ENCODE measurements around the gene RELCH. TPM values are rescaled to one million over a fixed set of nuclear protein-coding genes. Genes with fewer than 3 reads are reported as not detected.
A peak's percentile ranks its signal among the peaks of the same experiment; 100 is the strongest.
"Not testable (repeated sequence)": the region's sequence is repeated elsewhere in the genome, so short reads cannot be mapped to it uniquely, and the experiment has no call there.

Gene RELCH, protein sequence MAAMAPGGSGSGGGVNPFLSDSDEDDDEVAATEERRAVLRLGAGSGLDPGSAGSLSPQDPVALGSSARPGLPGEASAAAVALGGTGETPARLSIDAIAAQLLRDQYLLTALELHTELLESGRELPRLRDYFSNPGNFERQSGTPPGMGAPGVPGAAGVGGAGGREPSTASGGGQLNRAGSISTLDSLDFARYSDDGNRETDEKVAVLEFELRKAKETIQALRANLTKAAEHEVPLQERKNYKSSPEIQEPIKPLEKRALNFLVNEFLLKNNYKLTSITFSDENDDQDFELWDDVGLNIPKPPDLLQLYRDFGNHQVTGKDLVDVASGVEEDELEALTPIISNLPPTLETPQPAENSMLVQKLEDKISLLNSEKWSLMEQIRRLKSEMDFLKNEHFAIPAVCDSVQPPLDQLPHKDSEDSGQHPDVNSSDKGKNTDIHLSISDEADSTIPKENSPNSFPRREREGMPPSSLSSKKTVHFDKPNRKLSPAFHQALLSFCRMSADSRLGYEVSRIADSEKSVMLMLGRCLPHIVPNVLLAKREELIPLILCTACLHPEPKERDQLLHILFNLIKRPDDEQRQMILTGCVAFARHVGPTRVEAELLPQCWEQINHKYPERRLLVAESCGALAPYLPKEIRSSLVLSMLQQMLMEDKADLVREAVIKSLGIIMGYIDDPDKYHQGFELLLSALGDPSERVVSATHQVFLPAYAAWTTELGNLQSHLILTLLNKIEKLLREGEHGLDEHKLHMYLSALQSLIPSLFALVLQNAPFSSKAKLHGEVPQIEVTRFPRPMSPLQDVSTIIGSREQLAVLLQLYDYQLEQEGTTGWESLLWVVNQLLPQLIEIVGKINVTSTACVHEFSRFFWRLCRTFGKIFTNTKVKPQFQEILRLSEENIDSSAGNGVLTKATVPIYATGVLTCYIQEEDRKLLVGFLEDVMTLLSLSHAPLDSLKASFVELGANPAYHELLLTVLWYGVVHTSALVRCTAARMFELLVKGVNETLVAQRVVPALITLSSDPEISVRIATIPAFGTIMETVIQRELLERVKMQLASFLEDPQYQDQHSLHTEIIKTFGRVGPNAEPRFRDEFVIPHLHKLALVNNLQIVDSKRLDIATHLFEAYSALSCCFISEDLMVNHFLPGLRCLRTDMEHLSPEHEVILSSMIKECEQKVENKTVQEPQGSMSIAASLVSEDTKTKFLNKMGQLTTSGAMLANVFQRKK
- polyA plus RNA-seq (ENCODE audit: insufficient read length): 14.1 TPM

- peak; percentile 97 for DNase-seq
Measured at GRCh38 chr18:62186774-62187542, at the start of gene RELCH, which contains the start of gene PIGN. TSS of gene RELCH (plus strand) at chr18:62187255. CDS start at chr18:62187506, 251 bp downstream. TSS of gene PIGN (minus strand) at chr18:62187056. CDS start at chr18:62161353, 25,703 bp downstream.

GRCh38 chr18:62138461-62139235 is 48.4 kb upstream of the RELCH start:
- no peak for DNase-seq

DNA sequence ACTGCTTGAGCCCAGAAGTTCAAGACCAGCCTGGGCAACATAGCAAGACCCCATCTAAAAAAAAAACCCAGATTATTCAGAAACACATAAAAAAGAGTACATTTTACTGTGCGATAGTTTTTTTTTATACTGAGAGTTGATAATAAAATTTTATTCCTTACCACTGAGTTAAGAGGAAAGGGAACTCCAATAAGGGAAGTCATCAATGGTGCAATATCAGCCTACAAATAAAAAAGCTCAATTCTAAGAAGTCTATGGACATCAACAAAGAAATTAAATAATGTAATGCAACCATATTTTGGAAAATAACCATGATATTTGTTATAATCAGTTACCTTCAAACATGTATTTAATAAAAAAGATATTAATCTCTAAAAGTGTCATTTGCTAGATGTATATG is 46.8 kb upstream of the RELCH start:
- no peak for DNase-seq

DNA sequence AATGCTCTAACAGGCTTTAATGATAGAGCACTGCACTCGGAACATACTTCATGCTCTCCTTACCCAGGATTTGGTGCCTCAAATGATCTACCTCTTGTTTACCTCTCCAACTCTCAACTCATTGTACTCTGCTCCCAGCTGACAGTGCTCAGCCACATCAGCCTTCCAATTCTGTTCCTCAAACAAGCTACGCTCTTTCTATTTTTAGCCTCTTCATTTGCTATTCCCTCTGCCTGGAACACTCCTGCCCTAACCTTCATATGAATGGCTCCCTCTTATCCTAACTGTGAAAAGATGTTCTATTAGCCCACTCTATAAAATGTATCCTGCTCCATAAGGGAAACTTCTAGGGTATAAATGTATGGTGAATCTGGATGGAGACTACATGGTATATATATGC is 42.7 kb upstream of the RELCH start:
- no peak for DNase-seq

DNA sequence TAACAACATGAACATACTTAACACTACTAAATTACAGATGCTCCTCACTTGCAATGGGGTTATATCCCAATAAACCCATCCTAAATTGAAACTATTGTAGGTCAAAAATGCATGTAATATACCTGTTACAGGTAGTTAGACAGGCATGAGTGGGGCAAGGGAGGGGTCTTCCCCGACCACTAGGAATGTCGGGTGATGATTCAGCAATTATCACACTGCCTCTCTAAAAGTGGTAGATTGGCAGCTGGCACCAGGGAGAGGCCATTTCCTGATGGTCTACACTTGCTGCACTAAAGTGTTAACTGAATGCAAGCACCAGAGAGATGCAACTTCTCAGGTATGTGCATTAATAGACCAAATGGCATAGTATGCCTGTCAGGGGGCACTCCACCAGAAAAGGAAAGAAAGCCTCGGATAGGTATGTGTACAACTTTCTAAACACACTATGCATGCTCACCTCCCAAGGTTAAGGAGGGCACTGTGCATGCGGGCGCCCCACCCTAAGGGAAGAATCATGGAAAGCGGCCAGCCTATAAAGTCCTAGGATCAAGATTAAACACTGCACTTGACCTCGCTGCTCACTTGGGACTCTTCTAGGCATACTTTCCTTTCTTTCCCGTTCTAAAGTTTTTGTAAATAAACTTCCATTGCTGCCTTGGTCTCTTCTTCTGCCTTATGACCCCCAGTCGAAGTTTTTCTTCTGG is 35.8 kb upstream of the RELCH start:
- DNase-seq: no peak

GRCh38 chr18:62152844-62153243 is 34.2 kb upstream of the RELCH start:
- DNase-seq: no peak

DNA sequence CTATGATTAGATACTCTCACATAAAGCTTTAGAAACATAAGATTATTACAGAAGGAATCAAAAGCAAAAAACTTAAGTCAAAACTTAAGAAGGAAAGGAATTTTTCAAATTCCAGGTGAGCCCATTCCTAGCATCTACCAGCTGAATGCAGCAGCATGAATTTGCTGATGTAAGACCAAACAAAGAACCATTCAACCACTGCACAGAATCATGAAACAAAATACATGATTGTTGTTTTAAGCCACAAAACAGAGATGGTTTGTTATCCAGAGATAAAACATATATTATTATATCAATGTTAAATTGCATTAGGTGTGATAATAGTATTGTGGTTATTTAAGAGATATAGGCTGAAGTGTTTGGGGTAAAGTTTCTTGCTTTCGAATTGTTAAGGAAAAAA is 29.2 kb upstream of the RELCH start:
- no peak for DNase-seq

GRCh38 chr18:62164310-62164709 is 22.7 kb upstream of the RELCH start:
- DNase-seq: no peak

GRCh38 chr18:62164855-62165487 is 22.1 kb upstream of the RELCH start:
- DNase-seq: no peak

GRCh38 chr18:62165583-62165982 is 21.5 kb upstream of the RELCH start:
- no peak for DNase-seq

DNA sequence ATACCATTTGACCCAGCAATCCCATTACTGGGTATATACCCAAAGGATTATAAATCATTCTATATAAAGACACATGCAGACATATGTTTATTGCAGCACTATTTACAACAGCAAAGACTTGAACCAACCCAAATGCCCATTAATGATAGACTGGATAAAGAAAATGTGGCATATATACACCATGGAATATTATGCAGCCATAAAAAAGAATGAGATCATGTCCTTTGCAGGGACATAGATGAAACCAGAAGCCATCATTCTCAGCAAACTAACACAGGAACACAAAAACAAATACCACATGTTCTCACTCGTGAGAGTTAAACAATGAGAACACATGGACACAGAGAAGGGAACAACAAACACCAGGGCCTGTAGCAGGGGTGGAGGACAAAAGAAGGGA is 20.5 kb upstream of the RELCH start:
- not testable (repeated sequence) for DNase-seq

DNA sequence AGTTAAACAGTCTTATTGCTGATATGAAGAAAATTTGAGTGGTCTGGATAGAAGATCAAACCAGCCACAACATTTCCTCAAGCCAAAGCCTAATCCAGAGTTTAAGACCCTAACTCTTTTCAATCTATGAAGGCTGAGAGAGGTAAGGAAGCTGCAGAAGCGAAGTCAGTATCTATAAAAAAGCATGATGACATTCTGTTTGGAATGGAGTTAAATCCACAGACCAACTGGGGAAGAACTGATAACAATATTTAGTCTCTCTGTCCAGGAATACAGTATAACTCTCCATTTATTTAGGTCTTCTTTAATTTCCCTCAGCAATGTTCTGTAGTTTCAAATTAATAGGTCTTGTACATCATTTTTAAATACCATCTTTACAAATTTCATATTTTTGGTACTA is 16.2 kb upstream of the RELCH start:
- DNase-seq: no peak

- no peak for DNase-seq
Measured at GRCh38 chr18:62172298-62172697, 14.8 kb upstream of the RELCH start.

- DNase-seq: no peak
Measured at GRCh38 chr18:62175521-62175920, 11.5 kb upstream of the RELCH start.

DNA sequence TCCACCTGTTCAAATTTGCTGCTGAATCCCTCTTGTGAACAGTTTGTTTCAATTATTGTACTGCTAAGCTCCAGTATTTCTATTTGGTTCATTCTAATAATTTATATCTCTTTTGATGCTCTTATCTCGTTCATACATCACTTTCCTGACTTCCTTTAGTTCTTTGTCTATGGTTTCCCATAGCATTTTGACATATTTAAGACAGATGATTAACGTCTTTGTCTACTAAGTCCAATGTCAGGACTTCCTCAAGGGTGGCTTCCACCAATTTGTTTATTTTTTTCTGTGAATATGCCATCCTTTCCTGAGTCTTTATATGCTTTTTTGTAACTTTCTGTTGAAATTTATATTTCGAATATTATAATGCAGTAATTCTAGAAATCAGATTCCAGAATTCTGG is 9.8 kb upstream of the RELCH start:
- DNase-seq: no peak

GRCh38 chr18:62179213-62179612 is 7.8 kb upstream of the RELCH start:
- no peak for DNase-seq

DNA sequence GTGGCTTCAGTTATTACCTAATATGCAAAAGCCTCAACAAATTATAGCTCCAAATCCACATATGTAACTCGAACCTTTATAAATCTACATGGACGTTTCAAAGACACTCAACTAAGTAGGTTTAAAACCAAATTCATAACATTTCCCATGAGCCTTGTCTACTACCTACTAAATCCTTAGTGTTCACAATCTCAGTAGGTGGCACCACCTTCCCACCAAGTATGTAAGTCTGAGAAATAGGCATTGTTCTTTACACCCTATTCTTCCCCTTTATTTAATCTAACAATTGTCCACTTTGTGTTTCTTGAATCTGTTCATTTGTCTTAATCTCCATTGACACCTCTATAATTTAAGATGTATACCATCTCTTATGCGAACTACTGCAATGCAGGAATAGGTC is 4.8 kb upstream of the RELCH start:
- no peak for DNase-seq

DNA sequence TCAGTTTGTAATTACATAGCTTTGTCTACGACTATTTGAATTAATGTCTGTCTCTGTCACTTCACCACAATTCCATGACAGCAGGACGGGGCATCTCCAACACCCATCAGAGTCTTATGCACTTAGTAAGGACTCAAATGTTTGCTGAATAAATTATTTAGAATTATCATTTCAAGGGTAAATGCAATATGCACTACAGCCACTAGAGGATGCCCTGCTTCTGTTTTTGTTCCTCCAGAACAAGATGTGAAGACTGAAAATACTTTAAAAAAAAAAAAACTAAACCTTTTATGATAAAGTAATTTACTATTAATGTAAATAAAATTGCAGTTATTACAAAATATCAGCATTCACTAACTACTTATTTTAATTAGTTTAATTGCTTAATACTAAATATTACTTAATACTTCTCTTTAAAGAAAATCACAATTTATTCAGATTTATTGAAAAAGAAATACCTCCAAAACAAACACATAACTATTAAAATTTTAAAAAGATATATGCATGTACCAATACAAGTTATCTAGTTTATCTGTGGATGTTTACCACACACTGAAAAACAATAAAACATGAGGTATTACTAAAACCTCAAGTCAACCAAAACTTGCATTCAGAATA is 3.4 kb upstream of the RELCH start:
- DNase-seq: peak; percentile 33

DNA sequence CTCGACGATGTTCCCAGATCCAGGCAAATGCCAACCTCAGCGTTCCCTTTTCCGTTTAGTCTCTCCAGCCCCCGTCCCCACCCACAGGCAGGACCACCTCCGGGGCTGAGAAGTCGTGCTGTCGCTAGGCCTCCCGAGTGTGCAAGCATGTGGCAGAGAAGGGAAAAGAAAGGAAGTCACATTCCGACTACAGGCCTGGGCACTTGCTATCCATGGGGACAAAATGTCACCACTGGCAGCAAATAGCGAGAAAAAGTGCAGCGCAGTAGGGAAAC is 619 bp upstream of the RELCH start:
- no peak for DNase-seq

All from hindlimb muscle (tissue), 1 donor.